Measurements from ENCODE around the gene C20orf144. TPM values are rescaled to one million over a fixed set of nuclear protein-coding genes. Genes with fewer than 3 reads are reported as not detected.

The C20orf144 gene
- total RNA-seq (not detected), polyA plus RNA-seq (under 1 TPM in 2 of 3 donors, not detected in 1; 0.19 to 0.31 TPM)
- long read RNA-seq, donor 1, partial matches to known transcripts = 0 of 1 reads
- long read RNA-seq, donor 1, other reads (novel, unspliced or antisense) = 0 of 1 reads
- long read RNA-seq, donor 2, partial matches to known transcripts = 0 of 1 reads
- long read RNA-seq, donor 2, other reads (novel, unspliced or antisense) = 0 of 1 reads
- long read RNA-seq, donor 3 = 0 reads
- long read RNA-seq, donor 4 = 0 reads
- long read RNA-seq, donor 5 = 0 reads
- long read RNA-seq, donor 6, partial matches to known transcripts = 0 of 2 reads
- long read RNA-seq, donor 6, other reads (novel, unspliced or antisense) = 0 of 2 reads
- long read RNA-seq, donor 7 = 0 reads
- long read RNA-seq, donor 8, partial matches to known transcripts = 0 of 2 reads
- long read RNA-seq, donor 8, other reads (novel, unspliced or antisense) = 0 of 2 reads
- long read RNA-seq, donor 9 = 0 reads
- long read RNA-seq, donor 10 = 0 reads

DNA sequence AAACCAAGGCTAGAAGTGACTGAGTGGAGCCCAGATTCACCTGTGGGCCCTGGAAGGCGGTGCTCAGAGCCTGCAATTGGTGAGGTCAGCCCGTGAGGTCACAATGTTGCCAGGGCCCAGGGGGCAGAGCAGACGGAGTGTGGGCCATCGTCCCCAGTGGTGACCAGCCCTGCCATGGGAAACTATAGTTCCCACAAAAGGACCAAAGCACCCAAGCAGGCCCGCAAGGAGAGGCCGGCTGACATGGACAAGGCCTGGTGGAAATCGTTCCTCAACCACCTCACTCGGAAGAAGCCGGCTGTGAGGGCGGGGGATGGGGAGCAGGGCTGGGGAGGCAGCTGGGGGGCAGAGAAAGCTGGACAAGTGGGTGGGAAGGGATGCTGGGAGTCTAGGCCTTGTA, at the start of gene C20orf144:
TSS of gene C20orf144 (plus strand) at position 156 of the 400 bp plus-strand sequence. CDS start at position 175, 19 bp downstream.
- TF ChIP-seq EP300 (IDR thresholded peaks at IDR 0.05) (no peak), POLR2A (IDR thresholded peaks at IDR 0.05) (no peak), POLR2AphosphoS5 (IDR thresholded peaks at IDR 0.05) (no peak)
- TF ChIP-seq, protein P1, sequence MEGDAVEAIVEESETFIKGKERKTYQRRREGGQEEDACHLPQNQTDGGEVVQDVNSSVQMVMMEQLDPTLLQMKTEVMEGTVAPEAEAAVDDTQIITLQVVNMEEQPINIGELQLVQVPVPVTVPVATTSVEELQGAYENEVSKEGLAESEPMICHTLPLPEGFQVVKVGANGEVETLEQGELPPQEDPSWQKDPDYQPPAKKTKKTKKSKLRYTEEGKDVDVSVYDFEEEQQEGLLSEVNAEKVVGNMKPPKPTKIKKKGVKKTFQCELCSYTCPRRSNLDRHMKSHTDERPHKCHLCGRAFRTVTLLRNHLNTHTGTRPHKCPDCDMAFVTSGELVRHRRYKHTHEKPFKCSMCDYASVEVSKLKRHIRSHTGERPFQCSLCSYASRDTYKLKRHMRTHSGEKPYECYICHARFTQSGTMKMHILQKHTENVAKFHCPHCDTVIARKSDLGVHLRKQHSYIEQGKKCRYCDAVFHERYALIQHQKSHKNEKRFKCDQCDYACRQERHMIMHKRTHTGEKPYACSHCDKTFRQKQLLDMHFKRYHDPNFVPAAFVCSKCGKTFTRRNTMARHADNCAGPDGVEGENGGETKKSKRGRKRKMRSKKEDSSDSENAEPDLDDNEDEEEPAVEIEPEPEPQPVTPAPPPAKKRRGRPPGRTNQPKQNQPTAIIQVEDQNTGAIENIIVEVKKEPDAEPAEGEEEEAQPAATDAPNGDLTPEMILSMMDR (IDR thresholded peaks at IDR 0.05) = no peak
- Histone ChIP-seq H3K4me1 (peaks cover 20 to 46% (median 40%) of the 10 kb centered on the region in 4 donors), H3K9me3 (no peaks in the 10 kb centered on the region), H3K4me3 (peak within 1 kb of the TSS; percentile 68 to 90 (median 77)), H3K36me3 (peaks cover 27 to 35% (median 33%) of the 10 kb centered on the region in 4 donors), H3K27ac (peak within 1 kb of the TSS; percentile 87 to 96 (median 93)), H3K27me3 (no peaks in the 10 kb centered on the region)
- WGBS, 5 donors = 90 to 96% (median 95%) methylated on average over 8 to 10 of the region's 10 CpGs
- intact Hi-C loops (cut with DNase I; ENCODE audit: low total_unique reads) = no loop called here
- DNase-seq = peak in 1 of 2 donors; percentile 12

- WGBS, 5 donors = 91 to 96% (median 96%) methylated on average over 4 of the region's 4 CpGs
- no peak for DNase-seq
- Histone ChIP-seq H3K4me1 (peaks cover 0 to 5% (median 2%) of the 10 kb centered on the region in 4 donors), H3K36me3 (peaks cover 0 to 61% (median 60%) of the 10 kb centered on the region in 4 donors), H3K27ac (no peak overlapping the region), H3K4me3 (no peak overlapping the region), H3K9me3 (no peaks in the 10 kb centered on the region), H3K27me3 (no peaks in the 10 kb centered on the region)
- TF ChIP-seq POLR2AphosphoS5 (IDR thresholded peaks at IDR 0.05) (no peak), EP300 (IDR thresholded peaks at IDR 0.05) (no peak), POLR2A (IDR thresholded peaks at IDR 0.05) (no peak)
- TF ChIP-seq, protein P1 (IDR thresholded peaks at IDR 0.05) = no peak
- intact Hi-C loops (cut with DNase I; ENCODE audit: low total_unique reads) = no loop called here
Measured at GRCh38 chr20:33621717-33622400, 40.3 kb upstream of the C20orf144 start.

GRCh38 chr20:33622705-33623365, 39.3 kb upstream of the C20orf144 start:
- Histone ChIP-seq H3K9me3 (no peaks in the 10 kb centered on the region), H3K4me3 (no peak overlapping the region), H3K27me3 (no peaks in the 10 kb centered on the region), H3K36me3 (peaks cover 0 to 67% (median 65%) of the 10 kb centered on the region in 4 donors), H3K27ac (no peak overlapping the region), H3K4me1 (peaks cover 0 to 5% (median 2%) of the 10 kb centered on the region in 4 donors)
- TF ChIP-seq, protein P1 (IDR thresholded peaks at IDR 0.05) = no peak
- no peak for TF ChIP-seq POLR2A (IDR thresholded peaks at IDR 0.05)
- no peak for DNase-seq
- WGBS, 5 donors = 89 to 98% (median 94%) methylated on average over 10 of the region's 10 CpGs
- intact Hi-C loops (cut with DNase I; ENCODE audit: low total_unique reads) = no loop called here

- H3K4me3 ChIP-seq = no peak overlapping the region
- H3K9me3 ChIP-seq = no peaks in the 10 kb centered on the region
- intact Hi-C loops (cut with DNase I; ENCODE audit: low total_unique reads) = no loop called here
- peaks cover 0 to 5% (median 0%) of the 10 kb centered on the region in 4 donors for H3K4me1 ChIP-seq
- 86 to 91% (median 89%) methylated on average over 3 of the region's 3 CpGs for WGBS, 5 donors
- H3K36me3 ChIP-seq = peaks cover 10 to 80% (median 79%) of the 10 kb centered on the region in 4 donors
- H3K27ac ChIP-seq = no peak overlapping the region
- DNase-seq = no peak
- no peaks in the 10 kb centered on the region for H3K27me3 ChIP-seq
- no peak for TF ChIP-seq EP300 (IDR thresholded peaks at IDR 0.05)
- TF ChIP-seq, protein P1 (IDR thresholded peaks at IDR 0.05) = no peak
- TF ChIP-seq POLR2A (IDR thresholded peaks at IDR 0.05) = no peak
- TF ChIP-seq POLR2AphosphoS5 (IDR thresholded peaks at IDR 0.05) = no peak
Measured at GRCh38 chr20:33624399-33624798, 37.7 kb upstream of the C20orf144 start.
